Measurements from ENCODE around the gene TMEM258. TPM values are rescaled to one million over a fixed set of nuclear protein-coding genes. Genes with fewer than 3 reads are reported as not detected.

The TMEM258 gene
- polyA plus RNA-seq, 2 of the 4 experiments (the other 2 are of a cell fraction), result 257 to 280 TPM

DNA sequence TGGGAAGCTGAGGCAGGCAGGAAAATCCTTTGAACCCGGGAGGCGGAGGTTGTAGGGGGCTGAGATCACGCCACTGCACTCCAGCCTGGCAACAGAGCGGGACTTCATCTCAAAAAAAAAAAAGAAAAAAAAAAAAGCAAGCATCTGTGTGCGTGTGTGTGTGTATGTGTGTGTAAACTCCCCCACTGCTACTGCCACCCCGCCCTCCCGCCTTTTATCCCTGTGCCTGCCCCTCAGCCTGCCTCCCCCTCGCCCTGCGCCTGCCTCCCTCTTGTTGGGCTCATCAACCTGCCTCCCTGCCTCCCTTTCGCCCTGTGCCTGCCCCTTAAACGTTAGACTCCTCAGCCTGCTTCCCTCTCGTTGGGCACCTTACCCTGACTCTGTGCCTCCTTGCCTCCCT lies 18.0 kb downstream of the TMEM258 start:
- POLR2A ChIA-PET, result no interaction called here
- Histone ChIP-seq H3K27ac (no peak overlapping the region), H3K4me2 (no peak overlapping the region), H3K4me1 (peaks cover 39% of the 10 kb centered on the region), H3K4me3 (no peak overlapping the region), H3K9me3 (no peaks in the 10 kb centered on the region)
- FAIRE-seq (no peak), DNase-seq (ENCODE audit: low read depth in 1 of 2, low spot score in 1 of 2) (no peak), ATAC-seq (no peak)
- CTCF ChIA-PET, result interaction anchor here (0.9 to 3.9 kb wide), 6 partner anchors 8 to 40 kb away, joined by 3 to 56 read pairs (median 7); no protein-coding TSS in a partner anchor
- no peak for TF ChIP-seq FOSL2 (IDR thresholded peaks at IDR 0.05)
- TF ChIP-seq FOSL2 (CRISPR knock-in tag; IDR thresholded peaks at IDR 0.05), result no peak
- TF ChIP-seq EP300 (IDR thresholded peaks at IDR 0.05), result no peak
- no peak for TF ChIP-seq NR3C1 (IDR thresholded peaks at IDR 0.05)
- TF ChIP-seq CHD4 (IDR thresholded peaks at IDR 0.05; ENCODE audit: borderline replicate concordance), result no peak
- TF ChIP-seq, protein P1, sequence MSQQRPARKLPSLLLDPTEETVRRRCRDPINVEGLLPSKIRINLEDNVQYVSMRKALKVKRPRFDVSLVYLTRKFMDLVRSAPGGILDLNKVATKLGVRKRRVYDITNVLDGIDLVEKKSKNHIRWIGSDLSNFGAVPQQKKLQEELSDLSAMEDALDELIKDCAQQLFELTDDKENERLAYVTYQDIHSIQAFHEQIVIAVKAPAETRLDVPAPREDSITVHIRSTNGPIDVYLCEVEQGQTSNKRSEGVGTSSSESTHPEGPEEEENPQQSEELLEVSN (IDR thresholded peaks at IDR 0.05; ENCODE audit: borderline replicate concordance, low read depth), result no peak
- TF ChIP-seq CEBPB (IDR thresholded peaks at IDR 0.05), result no peak
- no peak for TF ChIP-seq TP53 (CRISPR knock-in tag; IDR thresholded peaks at IDR 0.05)
- no peak for TF ChIP-seq ZFP36 (IDR thresholded peaks at IDR 0.05; ENCODE audit: borderline replicate concordance, partially characterized antibody)
- no peak for TF ChIP-seq SREBF2 (IDR thresholded peaks at IDR 0.05)
- TF ChIP-seq HOXA7 (CRISPR knock-in tag; IDR thresholded peaks at IDR 0.05), result no peak
- 83% methylated on average over 12 of the region's 12 CpGs for WGBS (ENCODE audit: missing lambda C conversion rate)

DNA sequence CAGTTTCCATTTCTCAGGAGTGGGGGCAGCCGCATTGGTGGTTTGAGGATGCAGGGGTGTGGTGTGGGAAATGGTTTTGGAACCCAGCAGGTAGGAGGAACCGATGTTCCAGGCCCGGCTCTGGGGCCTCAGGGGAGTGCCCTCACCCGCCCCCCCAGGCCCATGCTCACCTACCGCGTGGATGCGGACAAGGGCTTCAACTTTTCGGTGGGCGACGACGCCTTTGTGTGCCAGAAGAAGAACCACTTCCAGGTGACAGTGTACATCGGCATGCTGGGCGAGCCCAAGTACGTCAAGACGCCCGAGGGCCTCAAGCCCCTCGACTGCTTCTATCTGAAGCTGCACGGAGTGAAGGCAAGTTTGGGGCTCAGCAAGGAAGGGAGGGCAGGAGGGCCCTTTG lies 18.6 kb downstream of the TMEM258 start:
- TF ChIP-seq EHF (CRISPR knock-in tag; IDR thresholded peaks at IDR 0.05) (no peak), TFCP2L1 (CRISPR knock-in tag; IDR thresholded peaks at IDR 0.05) (no peak), HOXB13 (CRISPR knock-in tag; IDR thresholded peaks at IDR 0.05; ENCODE audit: low read depth) (no peak), ZSCAN20 (CRISPR knock-in tag; IDR thresholded peaks at IDR 0.05) (no peak), CBX2 (IDR thresholded peaks at IDR 0.05; ENCODE audit: borderline replicate concordance, low read depth) (no peak), RCOR1 (IDR thresholded peaks at IDR 0.05; ENCODE audit: low read depth, low read length) (no peak), BHLHE40 (IDR thresholded peaks at IDR 0.05; ENCODE audit: low read depth, low read length) (no peak), SREBF2 (IDR thresholded peaks at IDR 0.05) (no peak), EHMT2 (IDR thresholded peaks at IDR 0.05; ENCODE audit: low read depth) (no peak), POLR2AphosphoS2 (conservative IDR thresholded peaks at IDR 0.05; ENCODE audit: low read length) (no peak), NR3C1 (IDR thresholded peaks at IDR 0.05) (no peak), CHD2 (IDR thresholded peaks at IDR 0.05; ENCODE audit: low read length, partially characterized antibody) (no peak), SMC3 (IDR thresholded peaks at IDR 0.05) (no peak), GATA3 (IDR thresholded peaks at IDR 0.05; ENCODE audit: borderline replicate concordance) (no peak), RFX5 (IDR thresholded peaks at IDR 0.05) (no peak), NPAS2 (CRISPR knock-in tag; IDR thresholded peaks at IDR 0.05; ENCODE audit: borderline replicate concordance) (no peak)
- TF ChIP-seq, protein P2, sequence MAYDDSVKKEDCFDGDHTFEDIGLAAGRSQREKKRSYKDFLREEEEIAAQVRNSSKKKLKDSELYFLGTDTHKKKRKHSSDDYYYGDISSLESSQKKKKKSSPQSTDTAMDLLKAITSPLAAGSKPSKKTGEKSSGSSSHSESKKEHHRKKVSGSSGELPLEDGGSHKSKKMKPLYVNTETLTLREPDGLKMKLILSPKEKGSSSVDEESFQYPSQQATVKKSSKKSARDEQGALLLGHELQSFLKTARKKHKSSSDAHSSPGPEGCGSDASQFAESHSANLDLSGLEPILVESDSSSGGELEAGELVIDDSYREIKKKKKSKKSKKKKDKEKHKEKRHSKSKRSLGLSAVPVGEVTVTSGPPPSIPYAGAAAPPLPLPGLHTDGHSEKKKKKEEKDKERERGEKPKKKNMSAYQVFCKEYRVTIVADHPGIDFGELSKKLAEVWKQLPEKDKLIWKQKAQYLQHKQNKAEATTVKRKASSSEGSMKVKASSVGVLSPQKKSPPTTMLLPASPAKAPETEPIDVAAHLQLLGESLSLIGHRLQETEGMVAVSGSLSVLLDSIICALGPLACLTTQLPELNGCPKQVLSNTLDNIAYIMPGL (CRISPR knock-in tag; IDR thresholded peaks at IDR 0.05; ENCODE audit: borderline replicate concordance), result no peak
- TF ChIP-seq, protein P3, sequence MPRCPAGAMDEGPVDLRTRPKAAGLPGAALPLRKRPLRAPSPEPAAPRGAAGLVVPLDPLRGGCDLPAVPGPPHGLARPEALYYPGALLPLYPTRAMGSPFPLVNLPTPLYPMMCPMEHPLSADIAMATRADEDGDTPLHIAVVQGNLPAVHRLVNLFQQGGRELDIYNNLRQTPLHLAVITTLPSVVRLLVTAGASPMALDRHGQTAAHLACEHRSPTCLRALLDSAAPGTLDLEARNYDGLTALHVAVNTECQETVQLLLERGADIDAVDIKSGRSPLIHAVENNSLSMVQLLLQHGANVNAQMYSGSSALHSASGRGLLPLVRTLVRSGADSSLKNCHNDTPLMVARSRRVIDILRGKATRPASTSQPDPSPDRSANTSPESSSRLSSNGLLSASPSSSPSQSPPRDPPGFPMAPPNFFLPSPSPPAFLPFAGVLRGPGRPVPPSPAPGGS (IDR thresholded peaks at IDR 0.05), result no peak
- TF ChIP-seq, protein P4, sequence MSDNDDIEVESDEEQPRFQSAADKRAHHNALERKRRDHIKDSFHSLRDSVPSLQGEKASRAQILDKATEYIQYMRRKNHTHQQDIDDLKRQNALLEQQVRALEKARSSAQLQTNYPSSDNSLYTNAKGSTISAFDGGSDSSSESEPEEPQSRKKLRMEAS (IDR thresholded peaks at IDR 0.05), result no peak
- WGBS (ENCODE audit: missing lambda C conversion rate), result 95% methylated on average over 16 of the region's 18 CpGs

More for the DNA sequence above, 18.6 kb downstream of the TMEM258 start:
- Histone ChIP-seq H3K4me2 (no peak overlapping the region), H3K27ac (no peak overlapping the region), H3K9me3 (no peaks in the 10 kb centered on the region), H3K4me1 (peaks cover 45% of the 10 kb centered on the region), H3K4me3 (no peak overlapping the region)
- FAIRE-seq (no peak), DNase-seq (ENCODE audit: low read depth in 1 of 2, low spot score in 1 of 2) (no peak), ATAC-seq (no peak)
- ChIA-PET CTCF (interaction anchor here (1.2 to 3.9 kb wide), 3 partner anchors 12 to 26 kb away, joined by 4 to 21 read pairs (median 5); no protein-coding TSS in a partner anchor), POLR2A (no interaction called here)

Data from A549 (cell line).